ENCODE measurements around the gene SRI. TPM values are rescaled to one million over a fixed set of nuclear protein-coding genes. Genes with fewer than 3 reads are reported as not detected.

Gene SRI
- total RNA-seq, 1 donor from 2014 or later: 83.5 TPM

DNA sequence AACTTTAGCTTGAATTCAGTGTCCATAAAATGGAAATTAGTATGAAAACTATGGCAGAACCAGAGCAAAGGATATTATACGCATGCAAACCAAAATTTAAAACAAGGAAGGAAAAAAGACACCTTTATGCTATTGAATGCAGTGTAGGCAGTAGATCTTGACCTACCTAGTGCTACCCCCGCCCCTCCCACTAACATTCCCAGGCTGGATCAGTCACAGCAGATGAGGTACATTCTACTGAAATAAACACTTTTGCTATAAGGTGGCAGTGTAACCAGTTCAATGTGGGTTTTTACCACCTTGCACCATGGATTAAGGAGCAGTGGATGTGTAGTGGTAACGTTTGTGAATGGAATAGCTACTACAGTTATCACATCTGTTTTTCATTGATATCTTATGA is 27.9 kb downstream of the SRI start:
- H3K27me3 Mint-ChIP-seq (ENCODE audit: low read depth): no peaks in the 10 kb centered on the region
- no peaks in the 10 kb centered on the region for H3K4me1 Mint-ChIP-seq
- no peak overlapping the region for H3K4me3 Mint-ChIP-seq
- no peaks in the 10 kb centered on the region for H3K9me3 Mint-ChIP-seq
- no peak overlapping the region for H3K27ac Mint-ChIP-seq
- no peak for DNase-seq (ENCODE audit: low spot score in 2 of 2, unreplicated experiment in 2 of 2)
- H3K36me3 Mint-ChIP-seq: no peaks in the 10 kb centered on the region
- TF ChIP-seq, protein P1, sequence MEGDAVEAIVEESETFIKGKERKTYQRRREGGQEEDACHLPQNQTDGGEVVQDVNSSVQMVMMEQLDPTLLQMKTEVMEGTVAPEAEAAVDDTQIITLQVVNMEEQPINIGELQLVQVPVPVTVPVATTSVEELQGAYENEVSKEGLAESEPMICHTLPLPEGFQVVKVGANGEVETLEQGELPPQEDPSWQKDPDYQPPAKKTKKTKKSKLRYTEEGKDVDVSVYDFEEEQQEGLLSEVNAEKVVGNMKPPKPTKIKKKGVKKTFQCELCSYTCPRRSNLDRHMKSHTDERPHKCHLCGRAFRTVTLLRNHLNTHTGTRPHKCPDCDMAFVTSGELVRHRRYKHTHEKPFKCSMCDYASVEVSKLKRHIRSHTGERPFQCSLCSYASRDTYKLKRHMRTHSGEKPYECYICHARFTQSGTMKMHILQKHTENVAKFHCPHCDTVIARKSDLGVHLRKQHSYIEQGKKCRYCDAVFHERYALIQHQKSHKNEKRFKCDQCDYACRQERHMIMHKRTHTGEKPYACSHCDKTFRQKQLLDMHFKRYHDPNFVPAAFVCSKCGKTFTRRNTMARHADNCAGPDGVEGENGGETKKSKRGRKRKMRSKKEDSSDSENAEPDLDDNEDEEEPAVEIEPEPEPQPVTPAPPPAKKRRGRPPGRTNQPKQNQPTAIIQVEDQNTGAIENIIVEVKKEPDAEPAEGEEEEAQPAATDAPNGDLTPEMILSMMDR (IDR thresholded peaks at IDR 0.05; ENCODE audit: unreplicated experiment): no peak

DNA sequence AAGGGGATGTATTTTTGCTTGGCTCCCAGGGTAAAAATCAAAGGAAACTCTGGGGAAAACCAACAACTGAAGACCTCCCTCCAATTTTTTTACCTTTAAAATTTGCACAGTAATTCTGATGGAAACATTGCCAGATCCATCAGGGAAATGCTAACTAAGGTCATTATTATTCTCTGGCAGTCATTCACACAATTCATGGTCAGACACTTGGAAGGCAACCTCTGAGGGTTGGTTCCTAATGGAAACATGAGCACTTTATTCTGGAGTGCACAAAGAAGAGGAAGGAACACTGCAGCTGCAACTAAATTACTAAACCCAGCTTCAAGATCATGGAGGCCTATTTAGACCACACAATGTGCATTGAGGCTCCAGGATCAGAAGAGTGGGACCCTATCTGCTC is 34.2 kb downstream of the SRI start:
- no peaks in the 10 kb centered on the region for H3K27me3 Mint-ChIP-seq (ENCODE audit: low read depth)
- H3K36me3 Mint-ChIP-seq: no peaks in the 10 kb centered on the region
- H3K4me1 Mint-ChIP-seq: no peaks in the 10 kb centered on the region
- no peak overlapping the region for H3K4me3 Mint-ChIP-seq
- H3K9me3 Mint-ChIP-seq: no peaks in the 10 kb centered on the region
- TF ChIP-seq, protein P1 (IDR thresholded peaks at IDR 0.05; ENCODE audit: unreplicated experiment): no peak
- no peak overlapping the region for H3K27ac Mint-ChIP-seq
- no peak for DNase-seq (ENCODE audit: low spot score in 2 of 2, unreplicated experiment in 2 of 2)

DNA sequence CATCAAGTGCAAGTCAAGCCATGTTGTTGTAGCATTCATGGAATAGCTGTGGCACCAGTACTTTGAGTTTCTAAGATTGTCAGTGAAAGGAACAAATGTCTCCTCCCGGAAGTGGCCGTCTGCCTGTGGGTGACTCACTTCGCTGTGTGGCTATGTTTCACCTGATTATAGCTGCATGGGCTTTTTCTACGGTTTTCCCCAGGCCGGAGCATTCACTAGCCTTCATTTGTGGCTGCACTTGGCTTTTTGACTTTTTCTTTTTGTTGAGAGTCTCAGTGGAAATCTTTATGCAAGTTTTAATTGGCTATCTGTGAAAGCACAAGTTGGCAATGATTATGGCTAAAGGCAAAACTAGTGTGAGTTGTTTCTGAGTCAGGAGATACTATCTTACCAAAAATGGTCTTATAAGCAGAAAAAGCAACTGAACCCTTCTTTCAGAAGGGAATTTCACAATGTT is 35.0 kb downstream of the SRI start:
- Mint-ChIP-seq H3K4me1 (no peaks in the 10 kb centered on the region), H3K36me3 (no peaks in the 10 kb centered on the region), H3K9me3 (no peaks in the 10 kb centered on the region), H3K27me3 (ENCODE audit: low read depth) (no peaks in the 10 kb centered on the region), H3K27ac (no peak overlapping the region), H3K4me3 (no peak overlapping the region)
- TF ChIP-seq, protein P1 (IDR thresholded peaks at IDR 0.05; ENCODE audit: unreplicated experiment): no peak
- DNase-seq (ENCODE audit: low spot score in 2 of 2, unreplicated experiment in 2 of 2): no peak

DNA sequence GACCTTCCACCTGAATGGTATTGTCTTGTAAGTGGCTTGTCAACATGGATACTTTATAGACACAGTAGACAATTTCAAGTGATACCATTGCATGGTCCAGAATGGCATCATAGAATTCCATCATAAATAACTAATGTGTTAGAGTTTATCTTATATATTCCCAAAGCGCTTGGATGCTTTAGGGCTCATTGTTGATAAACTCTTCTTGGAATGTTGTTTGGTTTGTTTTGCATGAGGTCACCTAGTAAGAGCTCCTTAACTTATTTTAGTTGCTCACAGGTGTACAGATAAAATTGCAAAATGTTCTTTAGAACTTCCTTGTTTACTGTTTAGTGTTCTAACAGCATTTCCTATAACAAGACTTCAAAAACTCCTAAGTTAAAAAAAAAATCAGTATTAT is 36.8 kb downstream of the SRI start:
- no peak for DNase-seq (ENCODE audit: low spot score in 2 of 2, unreplicated experiment in 2 of 2)
- Mint-ChIP-seq H3K4me3 (no peak overlapping the region), H3K36me3 (no peaks in the 10 kb centered on the region), H3K9me3 (no peaks in the 10 kb centered on the region), H3K27ac (no peak overlapping the region), H3K4me1 (no peaks in the 10 kb centered on the region), H3K27me3 (ENCODE audit: low read depth) (no peaks in the 10 kb centered on the region)
- TF ChIP-seq, protein P1 (IDR thresholded peaks at IDR 0.05; ENCODE audit: unreplicated experiment): no peak

DNA sequence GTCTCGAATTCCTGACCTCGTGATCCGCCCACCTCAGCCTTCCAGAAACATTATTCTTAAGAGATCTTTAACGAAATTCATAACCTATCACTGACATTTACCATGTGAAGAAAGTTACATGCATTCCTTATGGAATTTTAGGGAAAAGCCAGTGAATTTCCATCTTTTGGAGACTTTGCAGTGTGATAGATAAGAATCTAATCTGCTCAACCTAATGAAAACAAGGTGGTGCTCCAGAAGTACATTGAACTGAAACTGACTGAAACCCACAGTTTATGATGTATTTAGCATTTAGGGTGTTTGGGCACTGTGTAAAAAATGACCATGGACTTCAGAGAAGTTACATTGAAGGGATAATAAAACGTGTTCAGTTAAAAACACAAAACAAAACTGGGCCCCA is 43.6 kb downstream of the SRI start:
- Mint-ChIP-seq H3K27ac (no peak overlapping the region), H3K4me1 (no peaks in the 10 kb centered on the region), H3K36me3 (no peaks in the 10 kb centered on the region), H3K9me3 (no peaks in the 10 kb centered on the region), H3K27me3 (ENCODE audit: low read depth) (no peaks in the 10 kb centered on the region), H3K4me3 (no peak overlapping the region)
- DNase-seq (ENCODE audit: low spot score in 2 of 2, unreplicated experiment in 2 of 2): no peak
- TF ChIP-seq, protein P1 (IDR thresholded peaks at IDR 0.05; ENCODE audit: unreplicated experiment): no peak

DNA sequence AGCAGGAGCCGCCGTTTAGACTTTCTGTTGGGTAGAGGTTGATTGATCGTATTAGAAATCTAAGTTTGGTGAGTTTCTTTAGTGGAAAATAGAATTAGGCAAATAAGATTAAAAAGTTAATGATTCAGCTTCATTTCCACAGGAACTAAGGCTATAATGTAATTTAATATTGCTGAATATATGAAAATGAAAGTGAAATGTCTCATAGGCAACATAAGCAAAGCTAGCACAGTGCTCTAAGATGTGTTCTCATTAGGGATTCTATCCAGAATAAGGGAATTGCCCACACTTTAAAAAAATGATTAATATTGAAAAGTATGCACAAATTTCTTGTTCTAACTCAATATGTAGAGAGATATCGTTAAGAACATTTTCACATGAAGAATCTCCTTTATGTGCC is 47.0 kb downstream of the SRI start:
- H3K27ac Mint-ChIP-seq: no peak overlapping the region
- H3K4me3 Mint-ChIP-seq: no peak overlapping the region
- no peaks in the 10 kb centered on the region for H3K9me3 Mint-ChIP-seq
- no peaks in the 10 kb centered on the region for H3K27me3 Mint-ChIP-seq (ENCODE audit: low read depth)
- TF ChIP-seq, protein P1 (IDR thresholded peaks at IDR 0.05; ENCODE audit: unreplicated experiment): no peak
- DNase-seq (ENCODE audit: low spot score in 2 of 2, unreplicated experiment in 2 of 2): no peak
- H3K36me3 Mint-ChIP-seq: no peaks in the 10 kb centered on the region
- H3K4me1 Mint-ChIP-seq: no peaks in the 10 kb centered on the region
